Stimulated activated CD4-positive, alpha-beta T cell treated with anti-CD3 and anti-CD28 coated beads, Interleukin-12 subunit alpha, Interleukin-12 subunit beta, amount 100 ng/mL, for 48 hours (primary cell): ENCODE data around the gene HMOX2.

Experiments used
- DNase-seq, 3 donors: peaks; one replicate each; pipeline ENCODE4 v3.0.0-alpha.2; 2020; ENCODE audit warnings: low read depth in 2 of 3, low spot score in 1 of 3

The HMOX2 gene

GRCh38 chr16:4500272-4500671 lies 24.1 kb downstream of the HMOX2 start:
- DNase-seq: no peak

DNA sequence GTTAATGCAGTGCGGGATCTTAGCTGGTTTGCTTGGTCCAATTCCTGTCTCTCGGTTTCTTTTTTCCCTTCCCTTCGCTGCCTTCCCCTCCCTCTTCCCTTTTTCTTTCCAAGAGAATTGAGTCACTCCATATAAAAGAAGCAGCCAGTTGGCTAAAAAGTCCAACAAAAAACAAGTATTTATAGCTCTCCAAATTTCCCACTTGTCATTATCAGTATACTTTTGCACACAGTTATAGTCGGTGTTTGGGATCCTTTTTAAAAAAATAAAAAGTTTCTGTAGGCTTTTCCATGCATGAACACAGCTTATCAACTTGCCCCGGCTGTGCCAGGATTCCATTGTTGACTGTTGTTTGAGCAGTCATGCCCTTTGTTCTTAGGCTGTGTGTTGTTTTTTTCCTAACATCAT lies 24.9 kb downstream of the HMOX2 start:
- DNase-seq: no peak

DNA sequence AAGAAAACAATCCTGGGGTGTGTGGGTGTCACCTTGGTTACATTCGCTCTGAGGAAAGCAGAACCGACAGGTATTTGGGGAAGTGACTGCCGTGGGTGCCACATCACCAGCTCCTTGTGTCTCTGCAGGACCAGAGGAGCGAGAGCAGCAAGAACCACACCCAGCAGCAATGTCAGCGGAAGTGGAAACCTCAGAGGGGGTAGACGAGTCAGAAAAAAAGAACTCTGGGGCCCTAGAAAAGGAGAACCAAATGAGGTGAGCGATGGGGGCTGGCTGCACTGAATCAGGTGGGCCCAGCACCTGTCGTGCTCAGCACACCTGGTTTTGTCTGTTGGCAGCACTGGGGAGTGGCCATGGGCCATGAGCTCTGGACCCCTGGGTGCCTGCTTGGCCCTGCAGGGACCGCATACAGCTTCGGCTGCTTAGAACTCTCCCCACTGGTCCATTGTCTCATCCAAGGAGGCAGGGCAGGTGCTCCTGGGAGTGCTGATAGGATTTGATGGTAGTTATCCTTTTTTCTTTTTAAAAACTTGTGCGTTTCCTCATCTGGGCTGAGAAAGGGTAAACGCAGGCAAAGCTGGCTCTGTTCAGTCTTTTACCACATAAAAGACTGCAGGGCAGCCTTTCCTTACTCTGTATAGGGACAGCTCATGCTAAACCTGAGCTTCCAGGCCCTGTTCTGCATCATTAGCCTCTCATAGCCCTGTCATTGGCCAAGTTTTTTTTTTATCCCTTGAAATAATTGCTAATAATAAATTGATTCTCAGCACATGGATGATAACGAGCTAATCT lies 29.4 kb downstream of the HMOX2 start:
- DNase-seq: peak; percentile 34 to 49 (median 39)

DNA sequence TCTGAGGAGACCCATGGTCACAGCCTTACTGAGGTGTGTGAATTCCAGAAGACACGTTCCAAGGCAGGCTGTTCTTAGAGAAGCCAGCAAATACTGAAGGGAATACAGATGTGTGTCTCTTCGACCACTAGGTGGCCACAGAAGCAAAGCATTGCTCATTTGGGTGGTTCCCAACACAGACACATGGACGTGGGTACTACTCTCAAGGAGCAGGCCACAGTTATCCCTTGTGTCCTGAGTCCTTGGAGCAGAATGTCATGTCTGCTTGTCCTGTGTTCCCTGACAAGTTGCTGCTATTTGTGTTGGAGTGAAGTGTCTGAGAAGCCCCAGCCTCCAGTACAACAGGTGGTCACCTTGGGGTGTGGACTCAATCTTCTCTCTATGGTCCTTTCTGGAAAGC lies 30.3 kb downstream of the HMOX2 start:
- DNase-seq: peak; percentile 28 to 53 (median 40)

DNA sequence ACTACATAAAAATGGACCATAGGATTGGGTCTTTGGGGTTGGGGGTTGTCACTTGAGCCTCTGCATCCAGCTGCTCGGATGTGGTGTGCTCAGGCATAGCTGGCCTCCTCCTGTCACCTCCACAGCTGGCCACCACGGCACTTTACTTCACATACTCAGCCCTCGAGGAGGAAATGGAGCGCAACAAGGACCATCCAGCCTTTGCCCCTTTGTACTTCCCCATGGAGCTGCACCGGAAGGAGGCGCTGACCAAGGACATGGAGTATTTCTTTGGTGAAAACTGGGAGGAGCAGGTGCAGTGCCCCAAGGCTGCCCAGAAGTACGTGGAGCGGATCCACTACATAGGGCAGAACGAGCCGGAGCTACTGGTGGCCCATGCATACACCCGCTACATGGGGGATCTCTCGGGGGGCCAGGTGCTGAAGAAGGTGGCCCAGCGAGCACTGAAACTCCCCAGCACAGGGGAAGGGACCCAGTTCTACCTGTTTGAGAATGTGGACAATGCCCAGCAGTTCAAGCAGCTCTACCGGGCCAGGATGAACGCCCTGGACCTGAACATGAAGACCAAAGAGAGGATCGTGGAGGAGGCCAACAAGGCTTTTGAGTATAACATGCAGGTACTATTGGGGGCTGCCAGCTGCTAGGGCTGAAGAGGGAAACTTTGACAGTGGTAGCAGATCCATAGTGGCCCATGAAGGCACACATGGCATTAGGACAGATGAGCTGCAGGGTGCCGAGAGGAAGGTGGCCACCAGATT lies 31.6 kb downstream of the HMOX2 start:
- no peak for DNase-seq

GRCh38 chr16:4508806-4509205 lies 32.6 kb downstream of the HMOX2 start:
- no peak for DNase-seq

GRCh38 chr16:4509420-4509819 lies 33.2 kb downstream of the HMOX2 start:
- DNase-seq: no peak

DNA sequence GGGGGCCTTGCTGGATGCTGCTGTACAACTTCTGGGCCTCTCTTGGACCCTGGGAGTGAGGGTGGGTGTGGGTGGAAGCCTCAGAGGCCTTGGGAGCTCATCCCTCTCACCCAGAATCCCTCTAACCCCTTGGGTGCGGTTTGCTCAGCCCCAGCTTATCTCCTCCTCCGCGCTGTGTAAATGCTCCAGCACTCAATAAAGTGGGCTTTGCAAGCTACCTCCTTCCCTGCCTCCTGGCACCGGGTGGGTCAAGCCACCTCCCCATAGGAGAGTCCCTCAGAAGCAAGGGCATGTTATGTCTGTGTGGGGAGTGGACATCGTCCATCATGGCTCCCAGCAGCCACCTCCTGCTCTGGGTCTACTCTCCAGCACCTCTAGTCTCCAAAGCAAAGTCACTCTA lies 33.9 kb downstream of the HMOX2 start:
- no peak for DNase-seq

DNA sequence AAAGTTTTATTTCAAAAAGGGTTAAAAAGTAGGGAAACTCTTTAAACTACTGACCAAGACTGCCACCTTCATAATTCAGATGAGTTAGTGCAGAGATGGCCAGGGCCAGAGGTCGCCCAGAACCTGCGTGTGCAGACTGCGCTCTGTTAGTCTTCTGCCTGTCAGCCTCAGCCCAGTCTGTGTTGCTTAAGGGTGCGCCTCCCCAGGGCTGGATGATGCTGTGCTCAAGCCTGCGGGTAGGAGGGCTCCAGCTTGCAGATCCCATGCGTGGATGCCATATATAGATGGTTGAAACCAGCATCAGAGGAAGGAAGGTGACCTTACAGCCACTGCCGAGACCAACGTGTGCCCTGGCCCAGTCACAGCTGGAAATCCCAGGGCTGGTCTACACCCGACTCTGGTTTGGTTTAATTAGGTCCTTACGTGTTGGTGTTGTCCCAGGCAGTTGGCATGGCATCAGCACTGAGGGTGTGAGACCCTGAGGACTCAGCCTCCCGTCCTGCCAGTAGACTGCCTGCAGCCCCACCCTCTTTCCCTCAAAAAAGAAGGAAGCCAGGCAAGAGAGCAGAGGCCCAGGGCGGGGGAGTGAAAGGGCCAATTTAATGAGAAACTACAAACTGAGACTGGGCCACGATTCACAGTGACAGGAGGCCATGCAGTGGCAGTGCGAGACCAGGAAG lies 34.7 kb downstream of the HMOX2 start:
- DNase-seq: no peak

- no peak for DNase-seq
Measured at GRCh38 chr16:4511441-4512082, 35.4 kb downstream of the HMOX2 start.

DNA sequence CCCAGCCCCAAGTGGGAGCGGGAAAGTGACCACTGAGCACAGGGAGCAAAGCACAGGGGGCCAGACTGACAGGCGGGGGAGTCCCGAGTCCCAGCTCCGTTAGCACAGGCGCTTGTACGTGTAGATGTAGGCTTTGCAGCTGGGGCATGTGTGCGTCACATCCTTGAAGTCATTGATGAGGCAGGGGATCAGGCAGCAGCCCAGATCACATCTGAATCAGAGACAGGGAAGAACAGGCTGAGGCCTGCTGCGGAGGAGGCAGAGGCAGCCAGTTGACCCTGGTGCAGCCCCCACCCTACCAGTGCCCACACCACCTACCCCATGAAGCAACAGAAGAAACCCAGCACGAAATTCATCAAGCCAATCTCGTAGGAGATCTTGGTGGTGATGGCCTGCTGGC lies 36.3 kb downstream of the HMOX2 start:
- no peak for DNase-seq

- DNase-seq: no peak
Measured at GRCh38 chr16:4513086-4513860, 37.1 kb downstream of the HMOX2 start.

DNA sequence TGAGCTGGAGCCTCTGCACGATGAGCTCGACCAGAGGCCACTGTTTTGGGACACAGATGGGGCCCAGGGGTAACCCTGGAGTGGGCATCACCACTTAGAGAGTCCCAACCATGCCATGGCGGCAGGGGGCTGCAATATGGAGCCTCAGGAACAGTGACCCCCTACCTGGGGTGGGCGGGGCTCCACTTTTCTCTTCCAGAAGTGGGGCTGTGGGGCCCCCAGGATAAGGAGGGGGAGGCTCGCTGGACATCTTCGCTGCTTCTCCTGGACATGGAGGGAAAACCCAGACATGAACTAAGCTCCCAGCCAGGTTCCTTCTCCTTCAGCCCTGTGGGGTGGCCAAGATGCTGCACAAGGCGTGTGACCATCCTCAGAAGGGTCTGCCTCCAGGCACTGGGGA lies 37.7 kb downstream of the HMOX2 start:
- DNase-seq: no peak

- no peak for DNase-seq
Measured at GRCh38 chr16:4514606-4515005, 38.4 kb downstream of the HMOX2 start.

DNA sequence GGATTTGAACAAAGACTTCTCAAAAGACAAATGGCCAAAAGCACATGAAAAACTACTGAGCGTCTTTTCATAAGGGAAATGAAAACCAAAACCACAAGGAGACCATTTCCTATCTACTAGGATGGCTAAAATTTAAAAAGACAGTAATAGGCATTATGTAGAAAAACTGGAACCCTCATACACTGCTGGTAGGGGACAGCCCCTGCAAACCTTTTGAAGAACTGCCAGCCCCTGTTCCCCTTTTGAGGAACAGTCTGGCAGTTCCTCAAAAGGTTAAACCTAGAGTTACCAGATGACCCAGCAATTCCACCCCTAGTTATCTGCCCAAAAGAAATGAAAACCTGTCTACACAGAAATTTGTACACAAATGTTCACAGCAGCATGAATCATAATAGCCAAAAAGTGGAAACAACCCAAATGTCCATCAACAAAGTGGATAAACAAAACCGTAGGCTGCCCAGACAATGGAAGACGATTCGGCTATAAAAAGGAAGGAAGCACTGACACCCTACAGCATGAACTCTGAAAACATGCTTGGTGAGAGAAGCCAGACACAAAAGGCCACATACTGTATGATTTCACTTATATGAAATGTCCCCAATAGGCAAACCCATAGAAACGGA lies 39.5 kb downstream of the HMOX2 start:
- DNase-seq: no peak

GRCh38 chr16:4517812-4518680 lies 41.8 kb downstream of the HMOX2 start:
- DNase-seq: no peak

DNA sequence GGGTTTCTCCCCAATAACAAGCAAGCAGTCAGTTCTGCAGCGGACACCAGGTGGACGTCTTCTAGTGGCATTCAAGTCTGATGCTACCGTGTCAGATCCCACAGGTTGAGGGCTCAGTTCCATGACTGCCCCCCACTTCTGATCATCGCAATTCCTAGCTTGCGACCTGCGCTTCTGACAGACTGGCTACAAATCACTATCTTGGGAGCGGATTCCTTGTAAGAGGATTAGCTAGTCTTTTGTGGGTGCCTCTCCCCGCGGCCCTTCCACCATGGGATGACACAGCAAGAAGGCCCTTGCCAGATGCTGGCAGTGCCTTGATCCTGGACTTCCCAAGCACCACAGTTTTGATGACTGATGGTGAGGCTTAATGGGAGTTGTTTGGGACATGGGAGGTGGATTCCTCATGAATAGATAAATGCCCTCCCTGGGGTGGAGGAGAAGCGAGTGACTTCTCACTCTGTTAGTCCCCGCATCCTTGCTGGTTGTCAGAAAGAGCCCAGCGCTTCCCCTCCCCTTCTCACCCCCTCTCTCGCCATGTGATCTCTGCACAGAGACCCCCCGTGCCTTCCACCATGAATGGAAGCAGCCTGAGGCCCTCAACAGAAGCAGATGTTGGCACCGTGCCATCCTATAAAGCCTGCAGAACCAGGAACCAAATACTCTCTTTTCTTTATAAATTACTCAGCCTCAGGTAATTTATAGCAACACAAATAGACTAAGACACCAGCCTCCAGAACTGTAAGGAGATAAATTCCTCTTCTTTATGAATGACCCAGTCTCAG lies 43.3 kb downstream of the HMOX2 start:
- no peak for DNase-seq

DNA sequence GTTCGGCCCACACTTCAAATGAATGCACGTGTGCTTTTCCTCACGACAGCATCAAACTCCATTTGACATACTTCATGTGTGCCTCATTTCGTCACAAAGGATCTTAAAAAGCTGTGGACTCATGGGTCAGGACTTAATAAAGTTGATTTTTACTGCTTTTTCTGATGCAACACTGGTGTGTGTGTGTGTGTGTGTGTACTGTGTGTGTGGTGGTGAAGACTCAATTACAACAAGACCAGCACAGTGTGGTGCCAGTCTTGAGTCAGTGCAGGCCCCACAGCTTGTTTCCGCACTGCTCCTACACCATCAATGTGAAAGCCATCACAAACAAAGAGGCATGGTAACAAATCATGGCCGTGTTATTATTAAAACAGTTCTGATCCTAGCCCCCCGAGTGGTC lies 44.7 kb downstream of the HMOX2 start:
- DNase-seq: no peak
